Cardiac muscle cell (in vitro differentiated cells and primary cell): Measurements from ENCODE around the gene ENOX1. TPM values are rescaled to one million over a fixed set of nuclear protein-coding genes. Genes with fewer than 3 reads are reported as not detected.

Source experiments
- DNase-seq, 2 donors: peaks; one replicate each; pipeline versions ENCODE4 v3.0.0 to v3.0.0-alpha.2; 2010 to 2017; ENCODE audit warnings: low read depth in 1 of 2, low spot score in 1 of 2
- H3K27ac ChIP-seq: fragments of 200-600 bp; sonication (generic); 2 replicates; pipeline ENCODE4 v1.5.1; 2016
- H3K27me3 ChIP-seq: fragments of 200-600 bp; sonication (generic); 2 replicates; pipeline ENCODE4 v1.6.0; 2016; ENCODE audit warnings: control low read depth
- H3K36me3 ChIP-seq: fragments of 200-600 bp; sonication (generic); 2 replicates; pipeline ENCODE4 v1.5.1; 2016; ENCODE audit warnings: control low read depth
- H3K4me1 ChIP-seq: fragments of 200-600 bp; sonication (generic); 2 replicates; pipeline ENCODE4 v1.8.1; 2017; ENCODE audit warnings: low read depth, mild to moderate bottlenecking, mixed run types
- H3K4me3 ChIP-seq: fragments of 200-600 bp; sonication (generic); 2 replicates; pipeline ENCODE4 v1.5.1; 2016; ENCODE audit warnings: mild to moderate bottlenecking
- H3K9me3 ChIP-seq: fragments of 200-600 bp; sonication (generic); 2 replicates; pipeline ENCODE4 v1.5.1; 2017; ENCODE audit warnings: low read depth, mild to moderate bottlenecking, control low read depth
- polyA plus RNA-seq: library from polyadenylated mRNA; unstranded; fragments of >200 nt; fragmentation: Nextera tagmentation; extraction: Ambion mirVana; gene quantifications from 2 replicates; pipeline ENCODE4 v1.2.1, GENCODE V29; 2016
- total RNA-seq: library from RNA; depleted of rRNA; stranded (reverse); fragments of >200 nt; gene quantifications from 2 replicates; pipeline ENCODE4 v1.2.3, GENCODE V29; 2016
- TF ChIP-seq, protein P1 (sequence below): IDR thresholded peaks from 2 replicates; pipeline ENCODE4 v1.5.1; 2012; ENCODE audit warnings: low read depth, mild to moderate bottlenecking, low read length

ENOX1 gene
- total and polyA plus RNA-seq, 2 experiments from 2014 or later = 2.0 to 5.1 TPM

DNA sequence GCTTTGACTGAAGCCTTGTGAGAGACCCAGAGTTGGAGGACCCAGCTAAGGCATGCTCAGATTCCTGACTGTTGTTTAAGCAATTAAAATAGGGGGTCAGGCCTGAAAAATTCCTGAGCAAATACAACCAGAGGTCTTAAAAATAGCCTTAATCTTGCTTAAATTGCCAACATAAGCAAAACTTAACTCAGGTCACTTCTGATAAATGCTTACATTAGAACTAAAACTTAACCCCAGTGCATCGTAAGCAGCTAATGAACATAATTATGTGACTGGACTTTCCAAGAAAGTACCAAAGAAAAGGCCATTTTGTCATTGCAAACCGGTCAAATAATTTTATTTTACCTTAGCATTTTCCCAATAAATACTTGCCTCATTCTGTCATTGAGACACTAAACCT, 294.5 kb downstream of the ENOX1 start:
- no peaks in the 10 kb centered on the region for H3K27me3 ChIP-seq
- TF ChIP-seq, protein P1, sequence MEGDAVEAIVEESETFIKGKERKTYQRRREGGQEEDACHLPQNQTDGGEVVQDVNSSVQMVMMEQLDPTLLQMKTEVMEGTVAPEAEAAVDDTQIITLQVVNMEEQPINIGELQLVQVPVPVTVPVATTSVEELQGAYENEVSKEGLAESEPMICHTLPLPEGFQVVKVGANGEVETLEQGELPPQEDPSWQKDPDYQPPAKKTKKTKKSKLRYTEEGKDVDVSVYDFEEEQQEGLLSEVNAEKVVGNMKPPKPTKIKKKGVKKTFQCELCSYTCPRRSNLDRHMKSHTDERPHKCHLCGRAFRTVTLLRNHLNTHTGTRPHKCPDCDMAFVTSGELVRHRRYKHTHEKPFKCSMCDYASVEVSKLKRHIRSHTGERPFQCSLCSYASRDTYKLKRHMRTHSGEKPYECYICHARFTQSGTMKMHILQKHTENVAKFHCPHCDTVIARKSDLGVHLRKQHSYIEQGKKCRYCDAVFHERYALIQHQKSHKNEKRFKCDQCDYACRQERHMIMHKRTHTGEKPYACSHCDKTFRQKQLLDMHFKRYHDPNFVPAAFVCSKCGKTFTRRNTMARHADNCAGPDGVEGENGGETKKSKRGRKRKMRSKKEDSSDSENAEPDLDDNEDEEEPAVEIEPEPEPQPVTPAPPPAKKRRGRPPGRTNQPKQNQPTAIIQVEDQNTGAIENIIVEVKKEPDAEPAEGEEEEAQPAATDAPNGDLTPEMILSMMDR = no peak
- no peaks in the 10 kb centered on the region for H3K4me1 ChIP-seq
- DNase-seq = no peak
- no peaks in the 10 kb centered on the region for H3K9me3 ChIP-seq
- no peak overlapping the region for H3K4me3 ChIP-seq
- H3K27ac ChIP-seq = no peak overlapping the region
- H3K36me3 ChIP-seq = no peaks in the 10 kb centered on the region

DNA sequence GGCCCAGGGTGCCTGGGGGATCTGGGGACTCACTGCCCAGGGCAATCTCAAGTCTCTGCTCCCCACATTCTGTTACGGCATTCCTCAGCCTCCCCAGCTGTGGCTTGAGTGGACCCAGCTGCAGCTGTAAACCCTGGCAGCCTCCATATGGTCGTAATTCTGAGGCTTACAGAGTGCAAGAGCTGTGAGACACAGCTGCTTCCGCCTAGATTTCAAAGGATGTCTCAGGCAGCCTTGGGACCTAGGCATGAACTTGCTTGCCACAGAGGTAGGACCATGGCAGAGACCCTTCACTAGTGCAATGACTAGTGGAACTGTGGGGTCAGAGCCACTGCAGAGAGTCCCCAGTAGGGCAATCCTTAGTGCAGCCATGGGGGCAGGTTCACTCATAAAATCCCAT, 297.5 kb downstream of the ENOX1 start:
- peak in 1 of 2 donors; percentile 5 for DNase-seq
- Histone ChIP-seq H3K4me3 (no peak overlapping the region), H3K9me3 (no peaks in the 10 kb centered on the region), H3K27ac (no peak overlapping the region), H3K36me3 (no peaks in the 10 kb centered on the region), H3K4me1 (no peaks in the 10 kb centered on the region), H3K27me3 (no peaks in the 10 kb centered on the region)
- TF ChIP-seq, protein P1 = no peak

DNA sequence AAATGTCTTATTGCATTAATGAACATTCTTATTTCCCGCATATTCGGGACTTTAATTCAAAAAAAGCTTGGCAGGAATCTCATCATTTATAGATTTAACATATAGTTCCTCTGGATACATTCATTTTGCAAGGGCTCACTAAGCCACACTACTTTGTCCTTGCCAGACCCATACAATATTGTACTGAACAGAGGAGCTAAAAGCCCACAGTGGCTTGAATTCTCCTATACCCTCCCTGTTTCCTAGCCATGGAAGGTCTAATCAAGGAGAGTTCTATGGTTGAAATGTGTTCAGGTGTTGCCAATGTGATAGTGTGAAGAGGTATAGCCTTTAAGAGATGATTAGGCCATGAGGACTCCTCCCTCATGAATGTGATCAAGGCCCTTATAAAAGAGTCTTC, 298.9 kb downstream of the ENOX1 start:
- Histone ChIP-seq H3K4me3 (no peak overlapping the region), H3K27me3 (no peaks in the 10 kb centered on the region), H3K36me3 (no peaks in the 10 kb centered on the region), H3K4me1 (no peaks in the 10 kb centered on the region), H3K9me3 (no peaks in the 10 kb centered on the region), H3K27ac (no peak overlapping the region)
- TF ChIP-seq, protein P1 = no peak
- no peak for DNase-seq

DNA sequence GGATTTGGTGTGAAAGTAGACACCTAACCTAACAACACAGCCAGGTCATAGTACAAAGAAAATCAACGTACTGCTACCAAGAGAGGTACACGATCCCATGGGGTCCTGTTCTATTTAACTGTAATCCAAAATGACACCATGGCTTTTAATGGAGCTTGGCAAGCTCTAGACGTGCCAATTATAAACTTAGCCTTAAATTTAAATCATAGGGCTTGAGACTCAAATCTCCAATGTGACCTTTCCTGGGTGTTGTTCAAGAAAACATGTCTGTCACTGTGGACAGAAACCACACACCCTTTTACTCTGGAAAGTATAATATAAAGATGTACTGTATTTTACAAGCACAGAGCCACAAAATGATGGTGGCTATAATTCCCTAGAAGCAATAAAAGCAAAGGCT, 299.3 kb downstream of the ENOX1 start:
- Histone ChIP-seq H3K27ac (no peak overlapping the region), H3K27me3 (no peaks in the 10 kb centered on the region), H3K4me1 (no peaks in the 10 kb centered on the region), H3K9me3 (no peaks in the 10 kb centered on the region), H3K36me3 (no peaks in the 10 kb centered on the region), H3K4me3 (no peak overlapping the region)
- TF ChIP-seq, protein P1 = no peak
- DNase-seq = no peak

DNA sequence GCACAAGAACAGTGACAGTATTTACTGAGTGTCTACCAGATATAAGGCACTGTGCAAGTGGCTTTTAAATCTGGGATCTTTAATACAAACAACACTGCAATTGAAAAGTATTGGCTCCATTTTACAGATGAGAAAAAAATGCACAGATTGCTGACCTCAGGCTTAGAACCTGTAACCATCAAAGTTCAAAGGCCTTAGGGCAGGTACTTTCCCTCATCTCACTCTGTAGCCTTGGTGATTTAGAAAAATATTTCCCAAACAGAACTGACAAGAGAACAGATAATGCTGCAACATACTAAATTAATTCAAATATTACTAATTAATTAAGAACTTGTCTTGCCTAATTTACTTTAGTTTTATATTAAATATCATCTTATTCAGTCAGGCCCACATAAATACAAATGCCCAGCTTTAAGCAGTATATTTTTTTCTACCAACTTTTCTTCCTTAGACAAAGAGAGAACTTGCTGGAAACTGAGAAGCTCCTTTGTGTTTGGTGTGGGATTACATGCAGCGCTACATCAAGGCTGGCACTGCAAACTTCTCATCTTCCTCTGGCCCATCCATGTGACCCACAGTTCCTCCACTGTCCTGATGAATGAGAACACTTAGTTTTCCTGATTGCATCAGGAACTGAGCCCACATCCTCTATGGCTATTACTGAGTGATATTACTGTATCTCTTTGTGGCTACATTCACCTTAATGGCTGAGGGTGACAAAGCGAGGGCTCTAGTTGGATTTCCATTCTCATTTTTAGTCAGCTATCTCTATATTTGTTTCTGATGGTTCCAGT, 302.1 kb downstream of the ENOX1 start:
- TF ChIP-seq, protein P1 = no peak
- Histone ChIP-seq H3K27me3 (no peaks in the 10 kb centered on the region), H3K4me3 (no peak overlapping the region), H3K27ac (no peak overlapping the region), H3K4me1 (no peaks in the 10 kb centered on the region), H3K36me3 (no peaks in the 10 kb centered on the region), H3K9me3 (no peaks in the 10 kb centered on the region)
- DNase-seq = no peak
